NCI-H2029 (cell line): ENCODE results near the gene OTOA.
"Not testable (repeated sequence)": the region's sequence is repeated elsewhere in the genome, so short reads cannot be mapped to it uniquely, and the experiment has no call there.

Experiments
- DNase-seq: peaks from one replicate; lab custom pipeline; 2025; lab: John Stamatoyannopoulos, UW

The OTOA gene

DNA sequence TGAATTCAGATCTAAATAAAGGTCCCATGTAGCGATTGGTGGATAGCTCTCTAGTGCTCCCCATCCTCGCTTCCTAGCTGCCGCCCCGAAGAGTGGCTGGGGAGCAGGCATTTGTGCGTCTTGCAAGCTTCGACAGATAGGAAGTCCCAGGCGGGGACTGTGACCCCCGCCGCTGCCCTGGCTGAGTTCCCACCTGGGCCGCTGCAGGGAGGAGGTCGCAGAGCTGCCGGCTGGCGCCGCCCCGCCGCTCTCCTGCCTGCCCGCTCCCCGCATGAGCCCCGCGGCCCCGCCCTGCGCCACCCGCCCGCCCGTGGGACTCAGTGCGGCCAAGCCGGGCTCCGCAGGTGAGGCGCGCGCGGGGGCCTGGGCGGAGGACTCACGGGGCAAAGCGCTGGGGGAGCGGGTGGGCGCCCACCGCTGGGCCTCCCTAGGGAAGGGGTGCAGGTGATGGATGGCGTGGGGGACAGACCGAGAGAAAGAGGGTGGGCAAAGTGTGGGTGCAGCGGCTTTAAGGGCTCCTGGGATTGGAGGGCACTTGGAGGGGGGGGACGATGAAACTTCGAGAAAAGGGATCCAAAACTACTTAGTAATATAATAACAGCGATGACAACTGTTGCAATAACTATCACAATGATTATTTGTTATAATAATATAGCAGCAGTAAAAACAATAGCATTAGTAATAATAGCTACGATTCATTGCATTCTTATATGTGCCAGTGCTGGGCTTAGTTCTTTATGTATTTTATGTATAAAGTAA, at the start of gene OTOA:
TSS of gene OTOA (plus strand) at position 80 of the 759 bp plus-strand sequence. CDS start 14,547 bp downstream, outside the sequence.
- DNase-seq = no peak

DNA sequence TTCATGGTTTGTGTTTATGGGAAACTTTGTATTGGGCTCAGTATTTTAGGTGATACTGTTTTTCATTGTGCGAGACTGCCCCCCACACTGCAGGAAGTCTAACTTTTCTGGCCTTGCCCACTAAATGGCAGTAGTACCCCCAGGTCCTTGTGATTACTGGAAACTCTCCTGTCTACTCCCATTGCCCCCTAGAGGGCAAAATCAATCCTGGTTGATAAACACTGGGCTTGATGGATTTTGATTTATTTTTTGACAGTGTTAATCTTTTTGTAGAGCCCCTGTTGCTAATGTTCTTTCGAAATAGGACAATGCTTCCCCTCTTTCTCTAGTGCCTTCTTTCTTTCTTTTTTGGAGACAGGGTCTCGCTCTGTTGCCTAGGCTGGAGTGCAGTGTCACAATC, 48.9 kb upstream of the OTOA start:
- no peak for DNase-seq

DNA sequence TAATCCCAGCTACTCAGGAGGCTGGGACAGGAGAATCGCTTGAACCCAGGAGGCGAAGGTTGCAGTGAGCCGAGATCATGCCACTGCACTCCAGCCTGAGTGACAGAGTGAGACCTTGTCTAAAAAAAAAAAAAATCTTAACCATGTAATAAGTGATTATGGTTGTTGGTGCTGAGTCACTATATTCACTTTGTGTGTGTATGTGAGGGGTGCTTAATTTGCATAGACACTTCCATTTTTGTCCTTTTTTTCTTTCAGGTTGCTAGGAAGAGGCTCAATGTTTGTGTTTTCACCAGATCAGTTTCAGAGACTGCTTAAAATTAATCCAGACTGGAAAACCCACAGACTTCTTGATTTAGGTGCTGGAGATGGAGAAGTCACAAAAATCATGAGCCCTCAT, 46.2 kb upstream of the OTOA start:
- DNase-seq = no peak

DNA sequence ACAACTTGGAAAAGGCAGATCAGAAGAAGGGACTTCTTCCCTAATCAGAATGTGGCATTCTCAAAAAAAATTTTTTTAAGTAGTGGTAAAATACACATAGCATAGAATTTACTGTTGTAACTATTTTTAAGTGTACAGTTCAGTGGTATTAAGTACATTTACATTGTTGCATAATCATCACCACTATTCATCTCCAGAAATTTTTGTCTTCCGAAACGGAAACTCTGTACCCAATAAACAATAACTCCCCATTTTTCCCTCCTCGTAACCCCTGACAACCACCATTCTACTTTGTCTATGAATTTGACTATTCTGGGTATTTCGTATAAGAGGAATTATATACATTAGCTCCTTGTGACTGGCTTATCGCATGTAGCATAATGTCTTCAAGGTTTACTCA, 45.5 kb upstream of the OTOA start:
- DNase-seq = no peak

DNA sequence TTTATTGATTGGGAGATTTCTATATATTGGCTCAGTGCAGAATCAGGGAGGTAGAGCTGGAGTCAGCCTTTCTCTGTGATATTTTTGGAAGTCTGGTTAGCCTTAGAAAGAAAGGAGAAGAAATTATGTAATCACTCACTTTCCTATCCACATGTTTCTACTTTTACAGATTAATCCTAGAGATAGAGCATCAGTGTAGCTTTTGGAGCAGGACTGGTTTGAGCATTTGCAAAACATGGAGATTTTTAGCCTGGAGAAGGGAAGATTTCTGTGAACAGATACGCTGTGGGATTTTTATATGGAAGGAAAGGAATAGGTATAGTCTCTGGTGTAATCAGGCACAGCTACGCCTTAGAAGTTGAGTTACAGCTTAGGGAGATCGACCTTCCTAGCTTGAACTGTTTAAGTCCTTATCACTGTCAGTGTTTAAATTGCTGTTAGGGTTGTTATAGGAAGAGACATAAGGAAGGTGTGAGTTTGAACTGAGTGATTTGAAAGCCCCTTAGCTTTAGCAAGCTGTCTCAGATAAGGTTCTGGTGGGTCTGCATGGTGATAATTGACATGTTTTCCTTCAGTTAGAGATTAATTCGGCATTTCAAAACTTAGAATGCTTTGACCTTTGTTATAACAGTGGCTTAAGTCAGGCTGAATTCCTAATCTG, 43.9 kb upstream of the OTOA start:
- no peak for DNase-seq

DNA sequence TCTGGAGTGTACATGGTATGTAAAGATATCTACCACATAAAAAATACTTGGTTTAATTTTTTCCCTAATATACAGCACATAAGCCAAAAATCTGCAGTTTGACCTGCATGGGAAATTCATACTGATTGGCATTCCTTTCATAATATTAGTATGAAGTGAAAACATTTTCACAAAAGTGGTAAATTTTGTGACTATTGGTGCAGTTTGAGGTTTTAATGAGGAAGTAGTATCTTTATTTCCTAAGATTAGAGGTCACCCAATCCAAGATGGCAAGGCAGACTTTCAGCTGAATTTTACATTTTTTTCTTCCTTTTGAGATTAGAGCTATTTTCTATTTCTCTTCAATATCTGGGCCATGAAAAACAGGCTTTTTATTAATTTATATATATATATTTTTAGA, 43.2 kb upstream of the OTOA start:
- no peak for DNase-seq

DNA sequence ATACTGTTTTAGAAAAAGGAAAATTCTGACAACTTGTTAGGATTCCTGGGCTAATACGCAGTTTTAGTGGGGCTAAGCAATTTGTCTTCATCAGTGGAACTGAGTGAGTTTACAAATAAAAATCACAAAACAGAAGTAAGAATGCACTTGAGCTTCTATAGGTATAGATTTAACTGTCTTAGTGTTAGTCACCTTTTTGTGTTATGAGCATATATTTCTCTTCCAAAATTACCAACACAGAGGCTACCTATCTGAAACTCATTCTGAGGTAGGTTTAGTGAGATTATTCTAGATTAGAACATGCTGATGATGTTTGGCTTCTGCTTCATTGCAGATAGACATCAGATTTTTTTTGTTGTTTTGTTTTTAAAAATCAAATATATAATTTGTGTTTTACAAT, 41.2 kb upstream of the OTOA start:
- DNase-seq = no peak

DNA sequence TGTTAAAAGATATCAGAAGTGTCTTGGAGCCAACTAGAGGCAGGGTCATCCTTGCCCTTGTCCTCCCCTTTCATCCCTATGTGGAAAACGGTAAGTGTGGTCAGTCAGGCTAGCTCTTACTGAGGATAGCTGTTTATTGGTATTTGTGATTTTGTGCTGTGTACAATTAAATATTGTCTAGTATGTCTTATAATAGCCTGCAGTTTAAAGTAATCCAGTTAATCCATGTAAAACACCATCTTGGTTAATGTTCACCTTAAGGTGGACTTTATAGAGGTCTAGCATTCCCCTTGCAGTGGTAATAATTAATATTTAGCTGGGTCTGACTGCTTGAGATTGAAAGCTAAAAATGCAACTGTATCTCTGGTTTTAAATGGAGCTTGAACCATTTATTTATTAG, 38.7 kb upstream of the OTOA start:
- no peak for DNase-seq

DNA sequence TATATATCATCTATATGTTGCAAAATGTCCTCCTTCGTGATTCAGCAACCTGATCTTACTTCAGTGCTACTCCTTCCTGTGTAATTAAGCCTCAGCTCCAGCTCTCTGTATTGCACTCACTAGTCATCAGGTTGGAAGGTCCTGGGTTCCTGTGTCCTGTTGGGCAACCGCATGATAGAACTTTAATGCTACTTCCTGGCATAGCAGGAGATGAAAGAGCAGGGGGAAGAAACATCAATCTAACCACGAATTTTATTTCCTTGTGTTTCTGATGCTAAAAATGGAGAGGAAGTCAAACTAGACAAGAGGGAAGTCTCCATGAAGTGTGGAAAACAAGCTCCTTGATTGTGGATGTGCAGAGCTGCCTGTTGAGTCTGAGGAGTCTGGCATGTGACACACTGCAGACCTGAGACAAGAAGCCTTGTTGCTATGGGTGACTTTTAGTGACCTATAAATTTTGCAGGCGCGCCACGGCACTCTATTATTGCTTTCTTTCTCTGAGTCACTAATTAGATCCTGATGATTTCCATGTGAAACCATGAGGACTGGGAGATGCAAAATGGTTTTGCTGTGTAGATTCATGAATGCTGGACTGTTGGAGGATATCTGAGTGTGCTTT, 37.0 kb upstream of the OTOA start:
- DNase-seq = no peak

DNA sequence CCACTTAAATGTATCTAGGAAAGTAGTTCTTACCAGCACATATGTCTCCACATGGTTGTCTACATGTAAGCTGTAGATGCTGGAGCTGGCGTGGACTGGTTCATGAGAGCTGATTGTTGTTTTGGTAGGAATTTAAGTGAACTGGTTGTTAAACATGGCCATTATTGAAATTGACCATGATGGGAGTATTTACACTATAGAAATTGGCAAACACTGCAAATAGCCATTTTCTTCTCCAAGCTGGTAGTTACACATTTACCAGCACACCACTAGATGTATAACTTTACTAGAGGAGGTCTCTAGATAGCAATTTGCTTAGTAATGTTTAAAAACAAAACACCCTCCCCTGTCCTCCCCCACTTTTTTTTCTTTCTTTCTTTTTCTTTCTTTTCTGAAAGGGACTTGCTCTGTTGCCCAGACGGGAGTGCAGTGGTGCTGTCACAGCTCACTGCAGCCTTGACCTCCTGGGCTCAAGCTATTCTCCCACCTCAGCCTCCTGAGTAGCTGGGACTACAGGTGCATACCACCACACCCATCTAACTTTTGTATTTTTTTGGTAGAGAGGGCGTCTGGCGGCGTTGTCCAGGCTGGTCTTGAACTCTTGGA, 35.5 kb upstream of the OTOA start:
- DNase-seq = no peak

DNA sequence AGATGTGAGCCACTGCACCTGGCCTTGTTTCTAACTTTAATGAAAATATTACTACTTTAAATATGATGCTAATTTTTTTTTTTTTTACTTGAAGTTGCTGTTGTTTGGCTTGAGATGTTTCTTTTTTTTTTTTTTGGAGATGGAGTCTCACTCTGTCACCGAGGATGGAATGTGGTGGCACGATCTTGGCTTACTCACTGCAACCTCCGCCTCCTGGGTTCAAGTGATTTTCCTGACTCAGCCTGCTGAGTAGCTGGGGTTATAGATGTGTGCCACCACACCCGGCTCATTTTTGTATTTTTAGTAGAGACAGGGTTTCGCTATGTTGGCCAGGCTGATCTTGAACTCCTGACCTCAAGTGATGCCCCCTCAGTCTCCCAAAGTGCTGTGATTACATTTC, 35.0 kb upstream of the OTOA start:
- no peak for DNase-seq

DNA sequence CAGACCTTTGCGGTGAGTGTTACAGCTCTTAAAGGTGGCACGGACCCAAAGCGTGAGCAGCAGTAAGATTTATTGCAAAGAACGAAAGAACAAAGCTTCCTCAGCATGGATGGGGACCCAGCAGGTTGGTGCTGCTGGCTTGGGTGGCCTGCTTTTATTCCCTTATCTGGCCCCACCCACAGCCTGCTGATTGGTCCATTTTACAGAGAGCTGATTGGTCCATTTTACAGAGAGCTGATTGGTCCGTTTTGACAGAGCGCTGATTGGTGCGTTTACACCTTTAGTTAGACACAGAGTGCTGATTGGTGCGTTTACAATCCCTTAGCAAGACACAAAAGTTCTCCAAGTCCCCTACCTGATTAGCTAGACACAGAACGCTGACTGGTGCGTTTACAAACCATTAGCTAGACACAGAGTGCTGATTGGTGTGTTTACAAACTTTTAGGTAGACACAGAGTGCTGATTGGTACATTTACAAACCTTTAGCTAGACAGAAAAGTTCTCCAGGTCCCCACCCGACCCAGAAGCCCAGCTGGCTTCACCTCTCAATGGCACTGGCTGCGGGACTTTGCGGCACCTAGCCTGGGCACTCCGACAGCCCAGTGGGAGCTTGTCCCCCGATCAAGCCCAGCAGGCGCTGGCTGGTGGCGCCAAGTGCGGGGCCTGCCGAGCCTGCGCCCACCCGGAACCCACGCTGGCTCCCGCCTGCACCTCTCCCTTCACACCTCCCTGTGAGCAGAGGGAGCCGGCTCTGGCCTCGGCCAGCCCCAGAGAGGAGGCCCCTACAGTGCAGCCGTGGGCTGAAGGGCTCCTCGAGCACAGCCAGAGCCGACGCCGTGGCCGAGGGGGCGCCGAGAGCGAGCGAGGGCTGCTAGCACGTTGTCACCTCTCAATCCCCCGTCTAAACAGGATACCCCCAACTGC, 33.9 kb upstream of the OTOA start:
- not testable (repeated sequence) for DNase-seq

DNA sequence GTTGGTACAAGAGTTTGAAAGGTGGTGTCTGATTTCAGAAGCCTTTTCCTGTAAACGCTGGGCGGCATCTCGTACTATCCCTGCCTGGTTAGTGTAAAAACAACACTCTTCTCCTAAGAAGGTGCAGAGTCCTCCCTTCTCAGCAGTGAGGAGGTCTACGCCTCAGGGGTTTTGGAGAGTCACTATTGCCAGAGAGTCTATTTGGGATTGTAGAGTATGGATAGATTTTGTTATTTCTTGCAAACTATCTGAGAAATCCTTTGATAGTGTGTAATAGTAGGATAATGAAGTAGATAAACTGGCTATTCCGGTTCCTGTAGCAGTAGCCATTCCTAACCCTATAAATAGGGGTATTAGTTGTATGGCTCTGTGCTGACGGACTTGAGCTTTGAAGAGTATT, 32.9 kb upstream of the OTOA start:
- not testable (repeated sequence) for DNase-seq

DNA sequence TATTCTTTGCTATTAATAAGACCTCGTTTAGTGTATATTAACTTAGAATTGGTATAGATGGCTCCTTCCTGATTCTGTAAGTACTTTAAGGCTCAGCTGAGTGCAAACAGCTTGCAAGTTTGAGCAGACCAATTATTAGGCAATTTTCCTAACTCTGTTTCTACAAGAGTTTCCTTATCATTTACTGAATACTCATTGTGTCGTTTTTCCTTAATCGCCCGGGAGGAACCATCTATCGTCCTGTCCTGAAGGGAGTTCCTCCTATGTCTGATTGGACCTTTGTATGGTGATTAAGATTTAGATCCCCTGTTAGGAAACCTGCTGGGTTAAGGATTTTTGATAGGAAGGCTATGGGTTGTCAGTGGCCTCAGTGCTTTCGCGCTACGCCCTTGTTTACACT, 32.4 kb upstream of the OTOA start:
- DNase-seq = not testable (repeated sequence)

DNA sequence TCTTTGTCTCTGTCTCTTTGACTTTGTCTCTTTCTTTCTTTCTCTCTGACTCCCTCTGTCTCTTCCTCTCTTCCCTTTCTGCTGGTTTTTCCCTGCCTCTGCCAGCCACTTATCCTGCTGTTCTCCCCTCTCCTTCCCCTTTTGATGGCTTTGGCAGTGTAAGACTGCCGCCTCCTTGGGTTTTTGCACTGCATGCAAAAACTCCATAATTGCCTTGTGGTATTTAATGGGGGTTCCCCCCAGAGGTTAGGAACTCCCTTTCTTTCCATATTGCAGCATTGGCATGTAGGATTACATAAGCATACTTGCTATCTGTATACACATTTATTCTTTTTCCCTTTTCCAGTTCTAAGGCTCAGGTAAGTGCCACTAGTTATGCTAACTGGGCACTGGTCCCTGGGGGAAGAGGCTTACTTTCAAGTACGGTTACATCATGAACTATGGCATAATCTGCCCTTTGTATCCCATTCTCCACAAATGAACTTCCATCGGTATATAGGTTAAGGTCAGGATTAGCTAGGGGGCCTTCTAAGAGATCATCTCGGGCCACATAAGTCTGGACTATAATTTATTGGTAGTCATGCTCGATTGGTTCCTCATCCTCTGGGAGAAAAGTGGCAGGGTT, 31.7 kb upstream of the OTOA start:
- DNase-seq = not testable (repeated sequence)

DNA sequence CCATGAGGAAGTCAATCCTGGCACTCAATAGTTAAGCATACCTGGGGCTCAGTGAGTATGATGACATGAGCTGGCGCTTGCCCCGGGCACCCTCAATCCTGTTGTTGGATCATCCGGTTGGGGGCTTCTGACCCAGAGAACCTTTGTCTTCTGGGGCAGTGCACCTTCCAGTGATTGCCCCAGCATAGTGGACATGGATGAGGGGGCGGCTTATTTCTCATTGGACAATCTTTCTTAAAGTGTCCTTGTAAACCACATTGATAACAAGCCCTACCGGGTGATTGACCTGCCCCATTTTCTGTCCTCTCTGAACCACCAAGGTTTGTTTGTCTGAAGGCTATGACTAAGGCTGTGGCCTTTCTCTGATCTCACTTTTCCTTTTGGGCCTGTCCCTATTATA, 29.6 kb upstream of the OTOA start:
- DNase-seq = no peak

DNA sequence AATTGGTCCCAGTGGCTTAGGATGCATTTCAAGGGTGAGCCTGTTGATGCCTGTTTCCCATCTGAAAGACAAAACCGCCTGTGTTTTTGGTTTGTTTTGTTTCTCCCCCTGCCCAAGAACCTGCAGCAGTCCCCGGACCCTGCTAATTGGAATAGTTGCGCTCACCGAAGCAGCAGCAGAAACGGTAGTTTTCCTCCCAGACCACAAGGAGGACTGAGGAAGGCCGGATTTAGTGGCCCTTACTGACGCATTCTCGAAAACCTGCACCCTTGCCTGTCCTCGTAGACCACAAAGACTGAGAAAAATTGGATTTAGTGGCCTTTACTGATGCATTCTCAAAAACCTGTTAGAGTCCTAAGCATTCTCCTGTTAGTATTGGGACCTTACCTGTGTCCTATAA, 28.1 kb upstream of the OTOA start:
- DNase-seq = not testable (repeated sequence)

DNA sequence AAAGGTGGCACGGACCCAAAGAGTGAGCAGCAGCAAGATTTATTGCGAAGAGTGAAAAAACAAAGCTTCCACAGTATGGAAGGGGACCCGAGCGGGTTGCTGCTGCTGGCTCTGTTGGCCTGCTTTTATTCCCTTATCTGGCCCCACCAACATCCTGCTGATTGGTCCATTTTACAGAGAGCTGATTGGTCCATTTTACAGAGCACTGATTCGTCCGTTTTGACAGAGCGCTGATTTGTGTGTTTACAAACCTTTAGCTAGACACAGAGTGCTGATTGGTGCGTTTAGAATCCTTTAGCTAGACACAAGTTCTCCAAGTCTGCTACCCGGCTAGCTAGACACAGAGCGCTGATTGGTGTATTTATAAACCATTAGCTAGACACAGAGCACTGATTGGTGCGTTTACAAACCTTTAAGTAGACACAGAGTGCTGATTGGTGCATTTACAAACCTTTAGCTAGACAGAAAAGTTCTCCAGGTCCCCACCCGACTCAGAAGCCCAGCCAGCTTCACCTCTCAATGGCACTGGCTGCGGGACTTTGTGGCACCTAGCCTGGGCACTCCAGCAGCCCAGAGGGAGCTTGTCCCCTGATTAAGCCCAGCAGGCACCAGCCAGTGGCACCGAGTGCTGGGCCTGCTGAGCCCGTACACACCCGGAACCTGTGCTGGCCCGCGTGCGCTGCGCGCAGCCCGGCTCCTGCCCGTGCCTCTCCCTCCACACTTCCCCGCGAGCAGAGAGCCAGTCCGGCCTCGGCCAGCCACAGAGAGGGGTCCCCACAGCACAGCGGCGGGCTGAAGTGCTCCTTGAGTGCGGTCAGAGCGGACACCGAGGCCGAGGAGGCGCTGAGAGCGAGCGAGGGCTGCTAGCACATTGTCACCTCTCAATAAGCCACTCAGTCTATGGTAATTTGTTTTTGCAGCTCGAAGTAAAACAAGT, 26.5 kb upstream of the OTOA start:
- DNase-seq = no peak

DNA sequence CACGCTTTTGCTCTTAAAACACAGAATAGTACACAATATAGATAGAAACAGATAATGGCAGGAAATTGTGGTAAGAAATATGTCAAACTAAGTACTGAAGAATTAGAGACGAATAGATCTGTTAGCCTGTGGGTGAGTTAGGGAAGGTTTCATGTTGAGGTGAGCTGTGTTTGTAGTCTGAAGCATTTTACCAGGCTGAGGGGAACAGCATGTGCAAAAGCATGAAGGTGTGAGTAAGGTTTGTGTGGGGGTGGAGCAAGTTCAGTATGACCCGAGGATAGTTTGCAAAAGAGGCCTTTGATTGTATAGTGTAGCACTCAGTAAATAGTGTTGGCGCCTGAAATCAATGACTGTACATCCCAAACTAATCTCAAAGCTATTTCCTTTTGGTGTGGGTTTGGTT, 25.2 kb upstream of the OTOA start:
- DNase-seq = no peak

DNA sequence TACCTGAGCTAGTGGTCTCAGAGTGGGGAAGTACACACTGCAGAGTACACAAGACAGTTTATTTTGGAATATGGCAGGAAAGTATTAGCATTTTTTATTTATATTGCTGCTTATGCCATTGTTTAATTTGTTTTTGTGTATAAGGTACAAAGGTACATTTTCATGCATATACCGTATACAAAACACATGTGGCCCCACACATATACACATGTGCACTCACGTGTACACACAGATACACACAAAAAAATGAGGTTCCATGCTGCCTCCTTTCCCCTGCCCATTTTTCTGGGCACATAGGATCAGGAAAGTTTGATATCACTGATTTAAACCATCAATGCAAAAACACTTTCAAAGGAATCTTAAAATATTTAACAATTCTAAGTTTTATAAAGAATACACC, 24.3 kb upstream of the OTOA start:
- no peak for DNase-seq
